NB4 (cell line): ENCODE results near the gene LRP4.

ENCODE experiments used
- MYC ChIP-seq: IDR thresholded peaks from 2 replicates; pipeline ENCODE4 v1.6.1; 2011; ENCODE audit warnings: low read depth, low read length
- POLR2A ChIP-seq: IDR thresholded peaks from 2 replicates; pipeline ENCODE4 v1.6.1; 2011; ENCODE audit warnings: mild to moderate bottlenecking; ENCODE audit not compliant: insufficient read length; ENCODE audit errors: extremely low read depth
- TF ChIP-seq, protein P1 (sequence below): IDR thresholded peaks from one replicate; pipeline ENCODE4 v1.5.1; 2012; ENCODE audit warnings: low read depth, low read length
- TF ChIP-seq, protein P2 (sequence below): IDR thresholded peaks from 2 replicates; pipeline ENCODE4 v1.6.1; 2011; ENCODE audit warnings: low read depth, low read length

DNA sequence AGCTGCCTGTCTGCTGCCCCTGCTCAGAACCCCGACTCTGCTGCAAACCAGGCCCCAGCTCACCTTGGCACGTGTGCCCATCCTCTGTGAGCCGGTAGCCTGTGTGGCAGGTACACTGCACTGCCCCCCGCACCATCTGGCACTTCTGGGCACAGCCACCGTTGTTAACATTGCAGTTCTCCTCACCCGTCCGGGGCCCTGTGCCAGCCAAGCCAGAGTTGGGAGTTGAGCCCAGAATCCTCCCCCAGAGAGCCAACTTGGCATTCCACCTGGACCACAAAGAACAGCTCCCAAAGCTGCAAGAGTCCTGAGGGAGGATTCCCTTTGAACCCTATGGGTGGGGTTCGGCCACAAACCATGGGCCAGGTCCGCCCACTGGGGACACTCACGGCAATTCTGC, 22.5 kb downstream of the LRP4 start:
- TF ChIP-seq POLR2A (no peak), MYC (no peak)
- TF ChIP-seq, protein P1, sequence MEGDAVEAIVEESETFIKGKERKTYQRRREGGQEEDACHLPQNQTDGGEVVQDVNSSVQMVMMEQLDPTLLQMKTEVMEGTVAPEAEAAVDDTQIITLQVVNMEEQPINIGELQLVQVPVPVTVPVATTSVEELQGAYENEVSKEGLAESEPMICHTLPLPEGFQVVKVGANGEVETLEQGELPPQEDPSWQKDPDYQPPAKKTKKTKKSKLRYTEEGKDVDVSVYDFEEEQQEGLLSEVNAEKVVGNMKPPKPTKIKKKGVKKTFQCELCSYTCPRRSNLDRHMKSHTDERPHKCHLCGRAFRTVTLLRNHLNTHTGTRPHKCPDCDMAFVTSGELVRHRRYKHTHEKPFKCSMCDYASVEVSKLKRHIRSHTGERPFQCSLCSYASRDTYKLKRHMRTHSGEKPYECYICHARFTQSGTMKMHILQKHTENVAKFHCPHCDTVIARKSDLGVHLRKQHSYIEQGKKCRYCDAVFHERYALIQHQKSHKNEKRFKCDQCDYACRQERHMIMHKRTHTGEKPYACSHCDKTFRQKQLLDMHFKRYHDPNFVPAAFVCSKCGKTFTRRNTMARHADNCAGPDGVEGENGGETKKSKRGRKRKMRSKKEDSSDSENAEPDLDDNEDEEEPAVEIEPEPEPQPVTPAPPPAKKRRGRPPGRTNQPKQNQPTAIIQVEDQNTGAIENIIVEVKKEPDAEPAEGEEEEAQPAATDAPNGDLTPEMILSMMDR, result no peak
- TF ChIP-seq, protein P2, sequence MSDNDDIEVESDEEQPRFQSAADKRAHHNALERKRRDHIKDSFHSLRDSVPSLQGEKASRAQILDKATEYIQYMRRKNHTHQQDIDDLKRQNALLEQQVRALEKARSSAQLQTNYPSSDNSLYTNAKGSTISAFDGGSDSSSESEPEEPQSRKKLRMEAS, result no peak
